GM21825 (cell line): ENCODE data around the gene MEGF11.

Experiments used
- ATAC-seq: cut with Tn5 transposase; IDR thresholded peaks from one replicate; pipeline ENCODE4 v1.9.1; 2021; ENCODE audit warnings: mild to moderate bottlenecking, moderate library complexity; ENCODE audit not compliant: unreplicated experiment

MEGF11 gene

DNA sequence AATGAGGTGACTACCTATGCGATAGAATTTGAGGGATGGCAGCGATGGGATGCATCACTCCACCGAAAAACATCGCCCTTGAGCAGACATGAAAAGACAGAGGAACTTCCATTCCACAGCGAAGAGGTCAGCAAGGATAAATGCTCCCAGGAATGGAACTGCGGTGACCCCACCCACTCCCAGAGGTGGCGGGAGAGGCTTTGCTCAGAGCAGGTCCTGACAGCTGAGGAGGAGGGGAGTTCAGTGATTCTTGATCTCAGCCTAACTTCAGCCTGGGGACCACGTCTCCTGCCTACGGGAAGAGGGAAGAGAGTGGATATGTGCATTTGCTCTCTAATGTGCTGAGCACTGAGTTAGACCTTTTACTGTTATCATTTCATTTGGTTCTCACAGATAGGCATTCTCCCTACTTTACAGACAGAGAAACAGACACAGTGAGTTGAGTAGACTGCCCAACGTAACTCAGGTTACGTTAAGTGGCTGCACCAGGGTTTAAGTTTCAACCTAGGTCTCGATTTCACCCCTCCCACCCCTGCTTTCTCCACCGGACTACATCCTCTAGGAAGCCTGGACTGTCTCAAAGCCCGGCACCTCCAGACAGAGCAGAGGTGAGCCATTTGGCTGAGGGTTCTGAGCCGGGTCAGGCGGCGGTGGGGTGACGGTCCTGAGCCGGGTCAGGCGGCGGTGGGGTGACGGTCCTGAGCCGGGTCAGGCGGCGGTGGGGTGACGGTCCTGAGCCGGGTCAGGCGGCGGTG, 214.3 kb downstream of the MEGF11 start:
- no peak for ATAC-seq

DNA sequence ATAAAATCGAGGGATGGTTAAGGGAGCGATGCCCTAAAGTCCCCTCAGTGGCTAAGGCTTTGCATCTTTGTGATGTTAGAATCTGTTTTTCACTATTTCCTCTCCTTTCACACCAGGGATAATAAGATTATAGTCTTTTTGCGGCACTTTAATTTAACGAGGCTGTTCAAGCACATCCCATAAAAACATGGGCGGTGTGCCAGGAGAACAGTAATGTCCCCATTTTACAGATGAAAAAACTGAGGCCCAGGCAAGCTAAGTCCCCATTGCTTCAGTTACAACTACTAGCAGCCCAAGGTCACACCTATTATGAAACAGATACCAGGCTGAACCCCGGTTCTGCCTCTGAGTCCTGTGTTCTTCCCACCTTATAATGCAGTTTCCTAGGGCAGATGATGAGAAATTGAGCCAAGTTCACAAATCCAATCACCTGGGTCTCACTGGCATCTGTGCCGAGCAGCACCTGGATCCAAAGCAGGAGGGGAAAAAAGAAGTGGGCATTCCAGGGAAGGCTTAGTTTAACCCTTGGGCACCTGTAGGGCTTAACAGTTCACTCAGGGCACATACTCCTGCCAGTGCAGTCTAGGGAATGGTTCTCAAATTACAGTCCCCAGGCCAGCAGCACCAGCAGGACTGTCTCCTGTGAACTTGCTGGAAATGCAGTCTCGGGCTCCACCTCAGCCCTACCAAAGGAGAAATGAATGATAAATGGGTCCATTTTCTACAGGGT, 215.0 kb downstream of the MEGF11 start:
- ATAC-seq, result no peak

DNA sequence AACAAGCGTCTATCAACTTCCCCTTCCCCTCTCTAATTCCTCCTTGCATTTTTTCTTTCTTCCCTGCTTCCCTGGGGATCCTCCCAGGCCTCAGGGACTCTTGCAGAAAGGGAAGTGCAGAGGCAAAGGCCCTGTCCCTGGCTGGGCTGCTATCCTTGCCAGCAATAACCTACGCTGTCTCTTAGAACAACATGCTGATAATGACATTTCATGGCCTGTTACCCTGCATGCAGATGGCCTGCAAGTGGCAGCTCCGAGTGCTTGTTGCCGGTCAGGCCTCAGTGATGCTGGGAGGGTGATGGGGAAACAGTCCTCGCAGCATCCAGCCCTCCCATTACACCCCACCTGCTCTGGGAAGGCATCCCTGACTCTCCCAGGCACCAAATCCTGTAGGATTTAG, 216.7 kb downstream of the MEGF11 start:
- no peak for ATAC-seq

DNA sequence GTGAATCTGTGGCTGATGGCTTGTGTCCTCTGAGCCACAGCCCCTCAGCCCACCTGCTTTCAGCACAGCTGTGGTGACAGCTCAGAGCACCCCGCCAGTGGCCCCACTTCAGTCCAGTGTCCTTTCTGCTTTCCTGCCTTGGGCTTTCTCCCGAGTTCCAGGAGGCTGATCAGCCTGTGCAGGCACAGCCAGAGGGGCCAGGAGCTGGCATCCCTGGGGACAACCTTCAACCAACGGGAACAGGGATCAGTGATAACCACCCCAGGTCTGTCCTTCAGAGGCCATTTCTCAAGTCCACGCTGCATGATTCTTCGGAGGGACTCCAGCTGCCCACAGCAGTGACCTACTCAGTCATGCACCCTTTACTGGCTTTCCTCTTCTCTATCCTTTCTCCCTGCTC, 217.6 kb downstream of the MEGF11 start:
- no peak for ATAC-seq

DNA sequence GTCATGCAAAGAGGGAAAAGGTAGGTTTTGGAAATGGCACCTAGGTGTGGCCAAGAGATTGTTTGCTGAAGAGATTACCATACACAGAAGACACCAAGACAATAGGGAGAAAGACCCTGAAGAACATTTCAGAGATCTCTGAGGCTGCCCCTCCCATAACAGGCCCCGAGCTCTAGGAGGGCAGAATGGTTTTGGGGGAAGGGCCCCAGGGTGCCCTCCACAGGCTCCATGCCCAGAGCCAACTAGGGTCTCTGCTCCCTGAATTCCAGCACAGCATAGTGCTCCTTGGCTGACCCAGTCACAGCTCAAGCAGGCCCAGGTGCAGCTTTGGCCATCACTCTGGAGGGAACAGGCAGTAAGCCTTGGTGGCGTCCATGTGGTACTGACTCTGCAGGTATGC, 220.4 kb downstream of the MEGF11 start:
- no peak for ATAC-seq

DNA sequence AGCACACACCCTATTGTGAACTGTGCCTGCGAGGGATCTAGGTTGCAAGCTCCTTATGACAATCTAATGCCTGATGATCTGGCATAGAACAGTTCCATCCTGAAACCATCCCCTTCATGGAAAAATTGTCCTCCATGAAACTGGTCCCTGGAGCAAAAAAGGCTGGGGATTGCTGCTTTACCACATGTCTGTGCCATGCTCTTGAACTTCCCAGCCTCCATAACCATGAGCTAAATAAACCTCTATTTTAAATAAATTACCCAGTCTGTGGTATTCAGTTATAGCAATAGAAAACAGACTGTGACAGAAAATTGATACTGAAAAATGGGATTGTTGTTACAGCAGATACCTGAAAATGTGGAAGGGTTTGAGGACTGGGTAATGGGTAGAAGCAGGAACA, 221.5 kb downstream of the MEGF11 start:
- no peak for ATAC-seq

DNA sequence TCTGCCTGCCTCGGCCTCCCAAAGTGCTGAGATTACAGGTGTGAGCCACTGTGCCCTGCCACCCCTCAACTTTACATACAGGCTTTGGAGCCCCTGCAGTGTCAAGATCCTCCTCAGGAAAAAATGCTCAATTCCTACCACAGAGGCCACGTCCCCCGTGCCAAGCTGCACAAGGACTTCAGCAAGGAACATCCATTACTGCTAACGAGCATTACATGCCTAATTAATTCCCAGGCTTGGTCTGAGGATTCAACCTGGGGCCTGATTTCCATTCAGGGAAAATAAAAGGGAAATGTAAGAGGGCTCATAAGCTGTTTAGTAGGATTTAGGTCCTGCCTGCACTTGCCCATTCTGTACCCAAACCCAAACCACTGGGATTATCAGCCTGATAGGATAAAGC, 222.9 kb downstream of the MEGF11 start:
- ATAC-seq, result no peak

DNA sequence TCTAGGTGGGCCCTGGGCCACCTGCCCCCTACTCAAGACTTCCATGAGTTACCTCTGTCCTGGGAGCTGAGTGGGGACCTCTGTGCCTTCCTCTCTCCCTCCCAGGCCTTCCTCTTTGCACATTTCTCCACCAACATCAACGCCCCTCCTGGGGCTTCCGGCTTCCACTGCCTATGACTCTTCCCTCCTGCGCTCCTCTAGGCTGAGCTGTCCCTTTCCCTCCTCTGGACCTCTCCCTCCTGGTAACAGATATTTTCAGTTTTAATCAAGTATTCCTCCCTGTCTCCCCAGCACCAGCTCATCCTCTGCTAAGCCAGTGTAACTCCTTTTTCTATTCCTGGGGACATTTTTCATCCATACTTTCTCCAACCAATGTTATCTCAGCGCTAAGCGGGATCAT, 223.9 kb downstream of the MEGF11 start:
- no peak for ATAC-seq

DNA sequence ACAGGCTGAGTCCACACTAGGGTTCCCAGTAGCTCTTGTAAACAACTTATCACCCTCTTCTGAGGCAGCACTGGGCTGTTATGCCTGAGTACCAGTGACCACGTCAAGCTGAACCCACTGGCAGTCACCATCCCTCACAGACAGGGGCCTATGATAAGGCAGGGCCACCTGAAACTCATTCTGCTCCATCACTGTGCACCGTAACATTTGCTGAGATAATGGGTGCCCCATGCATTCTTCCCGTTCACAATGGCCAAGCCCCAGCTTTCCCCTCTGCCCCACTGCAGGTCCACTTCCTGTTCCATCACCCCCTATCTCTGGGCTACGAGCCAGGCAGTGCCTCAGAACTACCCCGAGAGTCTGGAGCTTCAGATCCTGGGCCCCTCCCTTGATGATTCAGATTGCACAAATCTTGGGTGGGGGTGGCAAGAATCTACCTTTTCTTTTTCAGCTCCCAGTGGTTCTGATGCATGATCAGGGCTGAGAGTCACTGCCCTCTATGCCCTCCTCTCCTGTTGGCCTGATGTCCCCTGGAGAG, 226.2 kb downstream of the MEGF11 start:
- no peak for ATAC-seq

DNA sequence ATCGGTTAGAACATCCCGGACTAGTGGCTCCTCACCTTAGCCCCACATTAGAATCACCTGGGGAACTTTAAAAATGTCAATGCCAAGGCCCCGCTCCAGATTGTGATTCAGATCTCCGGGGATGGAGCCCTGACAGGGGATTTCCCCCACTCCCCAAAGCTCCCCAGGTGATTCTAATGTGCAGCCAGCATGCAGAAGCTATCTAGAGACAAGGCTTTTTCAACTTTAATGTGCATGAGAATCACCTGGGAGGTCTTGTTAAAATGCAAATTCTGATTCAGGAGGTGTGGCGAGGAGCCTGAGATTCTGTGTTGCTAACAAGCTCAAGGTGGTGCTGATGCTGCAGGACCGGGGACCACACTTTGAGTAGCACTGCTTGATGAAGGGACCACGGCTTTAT, 227.6 kb downstream of the MEGF11 start:
- ATAC-seq, result no peak

DNA sequence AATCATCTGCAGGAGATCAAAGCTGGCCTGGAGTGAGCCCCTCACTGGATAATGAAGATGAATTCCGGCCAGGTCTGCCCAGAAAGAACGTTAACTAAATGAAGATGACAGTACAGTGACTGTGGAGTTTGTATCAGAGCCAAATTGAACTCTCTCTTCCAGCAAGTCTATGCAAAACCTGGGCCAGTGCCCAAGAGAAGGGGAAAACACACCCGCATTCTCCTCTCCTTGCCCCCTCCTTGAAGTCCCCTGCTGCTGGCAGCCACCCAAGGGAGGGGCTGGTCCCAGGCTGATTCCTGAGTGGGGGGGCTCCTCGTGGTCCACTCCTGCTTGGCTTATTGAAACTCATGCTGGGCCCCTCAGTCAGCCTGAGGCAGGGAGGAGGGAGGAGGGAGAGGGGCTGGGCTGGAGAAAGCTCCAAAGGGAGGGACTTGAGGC, 228.5 kb downstream of the MEGF11 start:
- no peak for ATAC-seq

DNA sequence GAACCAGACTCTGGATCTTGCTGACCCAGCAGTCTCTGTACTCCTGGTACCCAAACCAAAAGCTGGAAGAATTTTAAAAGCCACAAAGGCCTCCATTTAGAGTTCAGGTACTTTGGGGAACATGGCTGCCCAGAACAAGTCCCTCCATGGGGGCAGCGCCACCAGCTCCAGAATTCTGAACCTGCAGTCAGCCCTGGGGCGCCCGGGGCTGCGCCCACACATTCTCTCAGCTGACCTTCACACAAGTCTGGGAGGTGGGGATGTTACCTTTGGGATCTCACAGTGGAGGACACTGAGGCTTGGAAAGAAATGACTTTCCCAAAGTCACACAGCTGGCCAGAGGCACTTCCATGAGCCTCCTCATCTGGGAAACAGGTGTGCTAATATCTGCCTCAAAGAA, 229.4 kb downstream of the MEGF11 start:
- no peak for ATAC-seq

DNA sequence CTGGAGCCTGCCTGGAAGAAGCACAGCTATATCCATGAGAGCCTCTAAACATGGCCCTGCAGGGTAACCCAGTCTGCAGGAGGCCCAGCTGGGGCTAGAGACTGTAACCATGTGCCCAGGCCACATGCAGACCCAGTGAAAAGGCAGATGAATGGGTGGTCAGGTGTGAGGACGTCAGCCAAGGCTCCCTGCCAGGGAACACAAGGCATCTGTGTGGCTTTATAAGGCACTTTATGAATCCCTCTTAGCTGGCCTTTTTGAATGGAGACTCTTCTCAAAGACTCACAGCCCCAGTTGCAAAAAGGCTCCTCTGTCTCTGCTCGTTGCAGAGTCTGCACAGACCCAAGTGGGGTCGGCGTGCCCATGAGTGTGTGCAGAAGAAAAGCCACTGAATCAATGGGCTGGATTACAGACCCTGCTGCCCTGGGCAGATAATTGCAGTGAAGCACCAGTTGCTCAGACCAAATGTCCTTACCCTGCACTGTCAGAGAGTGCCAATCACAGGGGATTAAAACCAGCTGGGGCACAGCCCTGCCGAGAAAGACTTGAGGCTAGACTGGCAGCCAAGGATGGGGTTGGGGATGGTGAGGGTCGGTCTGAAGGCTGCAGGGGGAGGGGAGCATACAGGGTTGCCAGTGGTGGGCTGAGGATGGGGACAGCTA, 230.1 kb downstream of the MEGF11 start:
- no peak for ATAC-seq

DNA sequence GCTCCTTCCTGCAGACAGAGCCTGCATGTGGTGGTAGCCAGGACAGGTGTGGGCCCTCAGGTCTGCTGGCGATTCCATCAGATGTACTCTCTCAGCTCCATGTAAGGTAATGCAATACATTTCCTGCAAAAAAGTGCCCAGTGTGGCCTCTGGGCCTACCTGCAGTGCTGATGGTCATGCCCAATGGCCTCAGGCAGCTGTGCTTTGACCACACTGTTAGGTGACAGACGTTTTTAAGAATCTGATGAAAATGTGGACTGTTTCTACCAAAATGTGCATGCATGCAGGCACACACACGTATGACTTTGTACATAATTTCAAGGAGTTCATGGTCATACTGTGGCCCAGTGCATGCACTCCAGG, 231.4 kb downstream of the MEGF11 start:
- no peak for ATAC-seq

DNA sequence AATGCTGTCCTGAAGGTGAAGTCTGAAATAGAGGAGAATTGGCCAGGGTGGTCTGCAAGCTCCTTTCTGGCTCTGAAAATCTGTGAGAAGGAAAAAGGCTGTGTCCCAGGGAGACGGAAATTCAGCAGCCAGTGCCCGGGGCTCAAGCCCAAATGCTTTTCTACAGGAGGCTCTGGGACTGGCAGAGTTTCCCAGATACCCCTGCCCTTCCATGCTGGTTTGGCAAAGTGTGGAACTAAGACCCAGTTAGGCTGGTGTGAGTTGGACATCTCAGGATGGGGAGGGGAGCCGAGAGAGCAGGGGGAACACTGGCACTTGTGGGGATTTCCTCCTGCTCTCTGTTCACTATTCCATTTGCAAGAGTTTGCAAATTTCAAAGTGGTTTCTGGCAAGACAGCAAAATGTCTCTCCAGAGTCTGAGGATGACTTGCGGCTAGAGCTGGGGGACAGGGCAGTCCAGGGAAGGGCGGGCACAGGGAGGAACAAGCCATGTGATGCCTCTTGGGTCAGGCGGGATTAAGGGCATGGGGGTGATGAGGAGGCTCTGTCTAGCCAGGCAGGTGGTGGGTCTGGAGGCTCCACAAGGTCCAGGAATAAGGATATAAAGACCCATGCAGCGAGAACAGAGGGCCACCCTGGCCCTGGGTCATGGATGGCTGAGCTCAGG, 231.9 kb downstream of the MEGF11 start:
- ATAC-seq, result no peak

DNA sequence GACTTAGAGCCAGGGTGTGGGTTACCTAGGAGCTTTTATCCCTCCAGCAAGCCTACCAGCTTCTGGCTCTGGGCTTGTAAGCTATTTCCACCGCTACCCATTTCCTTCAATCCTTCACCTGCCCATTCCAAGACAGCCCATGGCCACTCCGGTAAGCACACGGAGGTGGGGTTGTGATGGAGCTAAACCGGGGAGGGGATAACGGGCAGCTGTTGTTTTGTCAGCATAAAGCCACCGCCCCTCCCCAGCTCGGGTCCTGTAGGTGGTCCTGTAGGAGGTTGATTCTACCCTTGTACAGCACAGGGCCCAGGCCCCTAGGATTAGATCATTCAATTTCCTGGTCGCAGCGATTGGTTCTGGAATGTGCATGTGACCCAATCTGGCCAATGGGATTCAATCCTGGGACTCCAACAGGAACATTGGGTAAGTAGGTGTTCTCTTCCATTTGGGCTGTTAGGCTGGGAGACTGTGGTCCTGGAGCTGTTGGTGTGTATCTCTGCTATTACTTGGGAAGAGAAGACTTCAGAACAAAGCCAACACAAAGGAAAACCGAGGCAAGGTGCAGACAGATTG, 233.6 kb downstream of the MEGF11 start:
- ATAC-seq, result no peak

DNA sequence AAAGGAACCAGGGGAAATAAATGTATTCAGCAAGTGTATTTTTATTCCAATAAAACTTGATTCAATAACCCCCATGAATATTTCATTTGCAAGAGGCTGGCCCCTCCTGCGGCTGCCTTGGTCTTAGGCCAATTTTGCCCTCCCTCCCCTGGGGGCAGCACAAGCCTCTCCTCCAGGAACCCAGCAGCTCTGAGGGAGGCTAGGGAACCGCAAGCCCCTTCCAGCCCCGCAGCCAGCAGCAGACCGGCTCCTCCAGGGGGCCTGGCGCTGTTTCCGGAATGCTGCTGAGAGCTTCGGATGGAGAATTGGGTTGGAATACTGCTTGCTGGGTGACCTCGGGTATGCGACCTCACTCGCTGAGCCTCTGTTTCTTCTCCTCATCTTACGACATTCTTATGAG, 234.2 kb downstream of the MEGF11 start:
- no peak for ATAC-seq

DNA sequence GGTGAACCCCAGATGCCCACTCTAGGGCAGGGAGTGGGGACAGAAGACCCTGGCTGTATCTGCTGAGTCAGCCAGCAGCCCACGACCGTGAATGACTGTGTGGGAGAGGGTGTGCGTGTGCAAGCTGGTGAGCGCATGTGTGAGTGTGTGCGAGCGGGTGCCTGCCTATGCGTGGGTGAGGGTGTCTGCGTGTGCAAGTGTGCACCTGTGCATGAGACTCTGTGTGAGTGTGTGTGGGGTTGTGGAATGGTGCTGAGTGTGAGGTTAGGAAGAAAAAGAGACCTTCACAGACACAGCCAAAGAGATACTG, 235.1 kb downstream of the MEGF11 start:
- no peak for ATAC-seq

DNA sequence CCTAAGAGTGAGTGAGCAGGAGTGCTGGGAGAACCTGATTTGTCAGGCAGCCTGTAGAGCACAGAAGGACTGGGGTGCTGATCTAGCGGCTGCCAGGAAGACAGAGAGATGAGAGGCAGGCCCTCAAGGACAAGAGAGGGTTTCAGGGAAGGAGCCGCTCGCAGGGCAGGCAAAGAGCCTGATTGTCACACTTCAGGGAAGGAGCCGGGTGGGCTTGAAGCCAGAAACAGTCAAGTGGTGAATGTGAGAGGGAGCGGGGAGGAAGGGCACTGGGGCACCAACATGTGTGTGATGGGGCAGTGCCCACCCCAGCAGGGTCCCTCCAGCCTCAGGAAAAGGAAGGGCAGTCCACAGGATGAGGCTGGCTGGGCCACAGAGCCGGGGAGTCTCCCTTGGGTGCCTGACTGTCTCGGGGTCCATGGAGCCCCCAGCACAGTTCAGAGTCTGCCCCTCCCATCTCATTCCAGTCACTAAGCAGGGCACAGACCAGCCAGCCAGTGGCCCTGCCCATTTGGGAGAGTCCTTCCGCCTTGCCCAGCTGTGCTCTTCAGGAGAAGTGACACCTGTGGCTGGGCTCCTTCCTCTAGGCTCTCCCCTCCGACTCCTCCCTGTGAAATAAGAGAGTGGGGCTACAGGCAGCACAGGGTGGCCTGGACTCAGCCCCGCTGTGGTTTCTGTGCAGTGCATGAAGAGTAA, 235.6 kb downstream of the MEGF11 start:
- ATAC-seq, result no peak

DNA sequence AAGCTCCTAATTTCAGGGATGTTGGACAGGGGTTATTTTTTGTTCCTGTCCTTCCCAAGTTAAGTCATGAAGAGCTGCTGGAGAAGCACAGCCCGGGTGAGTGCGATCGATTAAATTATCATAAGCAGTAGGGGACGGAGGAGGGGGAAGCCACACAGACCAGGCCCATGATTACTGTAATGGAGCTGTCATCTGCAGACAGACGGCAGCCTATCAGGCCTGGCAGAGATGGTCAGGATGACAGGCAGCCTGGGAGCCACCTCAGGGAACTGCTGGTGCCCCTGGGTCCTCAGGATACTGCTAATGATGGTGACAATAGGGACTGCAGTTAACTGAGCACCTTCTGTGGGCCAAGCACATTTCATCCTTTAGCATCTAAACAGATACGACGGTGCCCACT, 236.6 kb downstream of the MEGF11 start:
- ATAC-seq, result no peak

DNA sequence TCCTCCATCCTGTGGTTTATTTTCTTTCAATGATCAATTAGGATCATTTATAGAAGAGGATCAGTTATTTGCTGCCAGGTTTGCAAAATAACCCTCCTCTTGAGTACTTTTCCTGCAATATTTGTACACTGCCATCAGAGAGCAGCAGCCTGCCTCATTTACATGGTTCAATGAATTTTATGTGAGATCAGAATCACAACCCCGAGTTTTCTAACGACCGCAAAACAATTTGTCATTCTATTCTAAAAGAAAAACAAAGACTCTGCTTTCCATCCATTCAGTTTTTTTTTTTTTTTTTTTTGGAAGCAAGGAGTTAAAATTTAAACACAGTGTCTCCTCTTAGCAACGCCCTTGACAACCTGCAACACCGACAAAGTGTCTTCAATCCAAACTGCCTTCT, 237.4 kb downstream of the MEGF11 start:
- no peak for ATAC-seq
